Right lobe of liver (tissue), 4 donors: ENCODE measurements around the gene GLTP.

Experiments
- CTCF ChIP-seq, 4 donors: fragments of 200-600 bp in 3 of 4; fragments of 450-650 bp in 1 of 4; IDR thresholded peaks; one replicate each; pipeline versions ENCODE4 v1.5.1 to v1.8.0; 2016 to 2022; ENCODE audit warnings: antibody characterized with exemption in 4 of 4, mild to moderate bottlenecking in 2 of 4
- POLR2A ChIP-seq: fragments of 450-650 bp; IDR thresholded peaks from one replicate; pipeline ENCODE4 v1.6.1; 2017; ENCODE audit warnings: antibody characterized with exemption, mild to moderate bottlenecking
- donor health status: DM: no; HTN: no; CAD: no.
- donor health status: DM: no; HTN: no; CAD: no.
- donor health status: DM: no; HTN: yes; CAD: no.

GRCh38 chr12:109897029-109897428 is 16.7 kb upstream of the GLTP start:
- no peak for TF ChIP-seq CTCF (IDR thresholded peaks at IDR 0.05)
- TF ChIP-seq POLR2A = no peak
